ENCODE measurements around the gene SPATA9.

The SPATA9 gene

GRCh38 chr5:95684361-95684760 is 1.6 kb upstream of the SPATA9 start:
- DNase-seq (ENCODE audit: low spot score) = no peak

- no peak for DNase-seq (ENCODE audit: low spot score)
Observed at GRCh38 chr5:95673081-95673480, 9.7 kb downstream of the SPATA9 start.

- no peak for DNase-seq (ENCODE audit: low spot score)
Observed at GRCh38 chr5:95672641-95673040, 10.2 kb downstream of the SPATA9 start.

GRCh38 chr5:95671826-95672225 is 11.0 kb downstream of the SPATA9 start:
- DNase-seq (ENCODE audit: low spot score) = no peak

GRCh38 chr5:95670568-95670967 is 12.2 kb downstream of the SPATA9 start:
- no peak for DNase-seq (ENCODE audit: low spot score)

GRCh38 chr5:95669985-95670384 is 12.8 kb downstream of the SPATA9 start:
- DNase-seq (ENCODE audit: low spot score) = no peak

- no peak for DNase-seq (ENCODE audit: low spot score)
Observed at GRCh38 chr5:95669540-95669939, 13.3 kb downstream of the SPATA9 start.

- no peak for DNase-seq (ENCODE audit: low spot score)
Observed at GRCh38 chr5:95668728-95669127, 14.1 kb downstream of the SPATA9 start.

GRCh38 chr5:95668216-95668615 is 14.6 kb downstream of the SPATA9 start:
- DNase-seq (ENCODE audit: low spot score) = no peak

- no peak for DNase-seq (ENCODE audit: low spot score)
Observed at GRCh38 chr5:95667678-95668077, 15.1 kb downstream of the SPATA9 start.

- DNase-seq (ENCODE audit: low spot score) = no peak
Observed at GRCh38 chr5:95667061-95667618, 15.7 kb downstream of the SPATA9 start.

GRCh38 chr5:95664204-95664786 is 18.5 kb downstream of the SPATA9 start:
- no peak for DNase-seq (ENCODE audit: low spot score)

- DNase-seq (ENCODE audit: low spot score) = no peak
Observed at GRCh38 chr5:95662946-95663345, 19.8 kb downstream of the SPATA9 start.

- DNase-seq (ENCODE audit: low spot score) = no peak
Observed at GRCh38 chr5:95660060-95660459, 22.7 kb downstream of the SPATA9 start.

- no peak for DNase-seq (ENCODE audit: low spot score)
Observed at GRCh38 chr5:95655575-95655974, 27.2 kb downstream of the SPATA9 start.

GRCh38 chr5:95654196-95654595 is 28.6 kb downstream of the SPATA9 start:
- DNase-seq (ENCODE audit: low spot score) = no peak

GRCh38 chr5:95652849-95653248 is 29.9 kb downstream of the SPATA9 start:
- no peak for DNase-seq (ENCODE audit: low spot score)

- DNase-seq (ENCODE audit: low spot score) = no peak
Observed at GRCh38 chr5:95649842-95650620, 32.8 kb downstream of the SPATA9 start.

GRCh38 chr5:95649274-95649673 is 33.5 kb downstream of the SPATA9 start:
- no peak for DNase-seq (ENCODE audit: low spot score)

- DNase-seq (ENCODE audit: low spot score) = no peak
Observed at GRCh38 chr5:95647886-95648860, 34.6 kb downstream of the SPATA9 start.

GRCh38 chr5:95646569-95647431 is 36.0 kb downstream of the SPATA9 start, which contains the start of gene RFESD:
RFESD (plus strand) TSS chr5:95646777; CDS start chr5:95652272, 5,495 bp downstream.
- peak; percentile 93 for DNase-seq (ENCODE audit: low spot score)
